Mesenchymal stem cell (in vitro differentiated cells and primary cell): Measurements from ENCODE around the gene DNASE2.
"Not testable (repeated sequence)": the region's sequence is repeated elsewhere in the genome, so short reads cannot be mapped to it uniquely, and the experiment has no call there.

Experiments
- DNase-seq: peaks from one replicate; pipeline ENCODE4 v3.0.0-alpha.2; 2013
- H2AFZ ChIP-seq: one replicate; pipeline ENCODE4 v1.6.1; 2013; ENCODE audit warnings: low read depth, mild to moderate bottlenecking, control low read depth, inconsistent platforms, low read length, moderate library complexity
- H2AK5ac ChIP-seq: 2 replicates; pipeline ENCODE4 v1.6.1; 2013; ENCODE audit warnings: low read length, moderate library complexity, mild to moderate bottlenecking, inconsistent platforms; ENCODE audit not compliant: severe bottlenecking
- H2BK120ac ChIP-seq: one replicate; pipeline ENCODE4 v1.6.1; 2013; ENCODE audit warnings: low read depth, mild to moderate bottlenecking, inconsistent platforms, low read length, moderate library complexity
- H2BK12ac ChIP-seq, 2 experiments: one replicate each; pipeline ENCODE4 v1.6.1; 2013; ENCODE audit warnings: inconsistent platforms in 2 of 2, low read length in 2 of 2, mild to moderate bottlenecking in 2 of 2, moderate library complexity in 2 of 2, control low read depth in 1 of 2
- H2BK15ac ChIP-seq: one replicate; pipeline ENCODE4 v1.6.1; 2013; ENCODE audit warnings: mild to moderate bottlenecking, low read depth, inconsistent platforms; ENCODE audit not compliant: poor library complexity, severe bottlenecking
- H2BK5ac ChIP-seq: 2 replicates; pipeline ENCODE4 v1.6.1; 2013; ENCODE audit warnings: low read depth, mild to moderate bottlenecking, low read length, control low read depth, inconsistent platforms; ENCODE audit not compliant: poor library complexity, severe bottlenecking
- H3K14ac ChIP-seq, 2 experiments: one replicate each; pipeline ENCODE4 v1.6.1; 2013; ENCODE audit warnings: inconsistent platforms in 2 of 2, low read length in 2 of 2, control low read depth in 1 of 2, mild to moderate bottlenecking in 1 of 2, moderate library complexity in 1 of 2
- H3K18ac ChIP-seq, 2 experiments: one replicate each; pipeline ENCODE4 v1.6.1; 2013; ENCODE audit warnings: inconsistent platforms in 2 of 2, low read length in 2 of 2, control low read depth in 1 of 2, low read depth in 1 of 2, mild to moderate bottlenecking in 1 of 2
- H3K23ac ChIP-seq, 2 experiments: one replicate each; pipeline ENCODE4 v1.6.1; 2013; ENCODE audit warnings: inconsistent platforms in 2 of 2, low read length in 2 of 2, mild to moderate bottlenecking in 2 of 2, moderate library complexity in 2 of 2, control low read depth in 1 of 2
- H3K27ac ChIP-seq: 2 replicates; pipeline ENCODE4 v1.5.1; 2013; ENCODE audit warnings: mild to moderate bottlenecking, moderate library complexity, low read length, control low read depth, inconsistent platforms; ENCODE audit not compliant: poor library complexity, severe bottlenecking
- H3K27me3 ChIP-seq, 2 experiments: 2 replicates each; pipeline versions ENCODE4 v1.6.1 to v1.7.0; 2013; ENCODE audit warnings: low read length in 2 of 2, mild to moderate bottlenecking in 2 of 2, moderate library complexity in 2 of 2, control low read depth in 1 of 2, inconsistent platforms in 1 of 2; ENCODE audit not compliant: control insufficient read depth in 1 of 2, insufficient read depth in 1 of 2
- H3K36me3 ChIP-seq, 2 experiments: 2 replicates each; pipeline versions ENCODE4 v1.6.1 to v1.7.0; 2013; ENCODE audit warnings: low read length in 2 of 2, control low read depth in 1 of 2, inconsistent platforms in 1 of 2, low read depth in 1 of 2, mild to moderate bottlenecking in 1 of 2; ENCODE audit not compliant: insufficient read depth in 2 of 2, control insufficient read depth in 1 of 2
- H3K4ac ChIP-seq, 2 experiments: one replicate each; pipeline ENCODE4 v1.6.1; 2013; ENCODE audit warnings: inconsistent platforms in 2 of 2, low read length in 2 of 2, mild to moderate bottlenecking in 2 of 2, moderate library complexity in 2 of 2, control low read depth in 1 of 2, low read depth in 1 of 2
- H3K4me1 ChIP-seq: 2 replicates; pipeline ENCODE4 v1.6.1; 2013; ENCODE audit warnings: low read depth, low read length, control low read depth; ENCODE audit not compliant: control insufficient read depth, insufficient read depth
- H3K4me2 ChIP-seq: 2 replicates; pipeline ENCODE4 v1.6.1; 2013; ENCODE audit warnings: low read length, mild to moderate bottlenecking, inconsistent platforms; ENCODE audit not compliant: poor library complexity, severe bottlenecking
- H3K4me3 ChIP-seq, 2 experiments: 2 replicates each; pipeline versions ENCODE4 v1.5.1 to v1.7.0; 2013; ENCODE audit warnings: low read length in 2 of 2, mild to moderate bottlenecking in 2 of 2, control low read depth in 1 of 2, low read depth in 1 of 2; ENCODE audit not compliant: insufficient read depth in 1 of 2
- H3K79me1 ChIP-seq: replicated peaks from 2 replicates; pipeline ENCODE4 v1.6.1; 2013; ENCODE audit warnings: mild to moderate bottlenecking, control low read depth, low read length, inconsistent platforms; ENCODE audit not compliant: poor library complexity, severe bottlenecking
- H3K9ac ChIP-seq: 2 replicates; pipeline ENCODE4 v1.7.0; 2013; ENCODE audit warnings: mild to moderate bottlenecking, low read length, moderate library complexity
- H3K9me3 ChIP-seq: 2 replicates; pipeline ENCODE4 v1.7.0; 2013; ENCODE audit warnings: mild to moderate bottlenecking, low read length; ENCODE audit not compliant: control insufficient read depth
- H4K8ac ChIP-seq: one replicate; pipeline ENCODE4 v1.6.1; 2013; ENCODE audit warnings: inconsistent platforms, mild to moderate bottlenecking, low read length, moderate library complexity
- H4K91ac ChIP-seq: one replicate; pipeline ENCODE4 v1.6.1; 2013; ENCODE audit warnings: mild to moderate bottlenecking, low read length, inconsistent platforms
- WGBS: methylation state at CpG from one replicate; pipeline ENCODE4 v1.1.7; 2013; ENCODE audit warnings: mixed read lengths; 5-methylcytosine and 5-hydroxymethylcytosine counted together

Gene DNASE2

DNA sequence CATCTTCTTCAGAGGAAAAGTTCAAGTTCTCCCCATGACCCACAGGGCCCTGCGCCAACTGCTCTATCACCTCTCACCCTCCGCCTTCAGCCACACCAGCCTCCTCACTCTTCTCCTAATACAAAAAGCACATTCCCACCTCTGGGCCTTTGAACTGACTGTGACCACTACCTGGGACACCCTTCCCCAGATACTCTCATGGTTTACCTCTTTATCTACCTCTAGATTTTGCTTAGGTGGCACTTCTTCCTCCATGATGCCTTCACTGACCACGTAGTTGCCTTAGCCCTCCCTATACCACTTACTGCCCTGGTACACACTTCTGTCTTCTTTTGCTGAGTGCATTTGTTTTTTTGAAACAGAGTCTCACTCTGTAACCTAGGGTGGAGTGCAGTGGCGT lies 41.7 kb upstream of the DNASE2 start:
- Histone ChIP-seq H3K14ac (no peak overlapping the region), H2BK120ac (no peak overlapping the region), H2BK5ac (no peak overlapping the region), H3K9me3 (no peaks in the 10 kb centered on the region), H3K4ac (no peak overlapping the region), H3K4me2 (no peak overlapping the region), H2AK5ac (no peak overlapping the region), H3K36me3 (peaks cover 46 to 59% of the 10 kb centered on the region in 2 experiments), H3K23ac (no peak overlapping the region), H4K8ac (no peak overlapping the region), H3K4me1 (peaks cover 3% of the 10 kb centered on the region), H2AFZ (no peak overlapping the region), H3K9ac (no peak overlapping the region), H3K79me1 (peaks cover 11% of the 10 kb centered on the region), H3K27ac (no peak overlapping the region), H3K18ac (no peak overlapping the region), H3K4me3 (no peak overlapping the region), H2BK12ac (no peak overlapping the region), H3K27me3 (no peaks in the 10 kb centered on the region), H4K91ac (no peak overlapping the region), H2BK15ac (no peak overlapping the region)
- over 99% methylated on average over 4 of the region's 4 CpGs for WGBS
- DNase-seq: no peak

DNA sequence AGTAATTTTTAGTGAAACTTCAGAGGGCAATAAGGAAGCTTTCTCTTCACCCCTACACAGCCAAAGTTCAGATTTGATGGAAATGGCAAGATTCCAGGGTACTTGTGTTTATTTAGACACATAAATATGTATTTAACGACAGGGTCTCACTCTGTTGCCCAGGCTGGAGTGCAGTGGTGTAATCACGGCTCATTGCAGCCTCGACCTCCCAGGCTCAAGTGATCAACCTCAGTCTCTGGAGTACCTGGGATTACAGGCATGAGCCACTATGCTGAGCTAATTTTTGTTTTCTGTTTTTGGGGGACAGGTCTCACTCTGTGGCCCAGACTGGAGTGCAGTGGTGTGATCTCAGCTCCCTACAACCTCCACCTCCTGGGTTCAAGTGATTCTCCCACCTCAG lies 39.8 kb upstream of the DNASE2 start:
- Histone ChIP-seq H3K27ac (no peak overlapping the region), H3K4ac (no peak overlapping the region), H2BK15ac (no peak overlapping the region), H2BK5ac (no peak overlapping the region), H3K4me2 (no peak overlapping the region), H2AK5ac (no peak overlapping the region), H3K14ac (no peak overlapping the region), H2AFZ (no peak overlapping the region), H3K4me3 (no peak overlapping the region), H4K91ac (no peak overlapping the region), H3K9me3 (no peaks in the 10 kb centered on the region), H2BK120ac (no peak overlapping the region), H3K27me3 (no peaks in the 10 kb centered on the region), H4K8ac (no peak overlapping the region), H3K4me1 (peaks cover 3% of the 10 kb centered on the region), H2BK12ac (no peak overlapping the region), H3K9ac (no peak overlapping the region), H3K18ac (no peak overlapping the region), H3K23ac (no peak overlapping the region), H3K36me3 (peaks cover 33 to 43% of the 10 kb centered on the region in 2 experiments), H3K79me1 (peaks cover 8% of the 10 kb centered on the region)
- DNase-seq: no peak
- 84% methylated on average over 3 of the region's 3 CpGs for WGBS

DNA sequence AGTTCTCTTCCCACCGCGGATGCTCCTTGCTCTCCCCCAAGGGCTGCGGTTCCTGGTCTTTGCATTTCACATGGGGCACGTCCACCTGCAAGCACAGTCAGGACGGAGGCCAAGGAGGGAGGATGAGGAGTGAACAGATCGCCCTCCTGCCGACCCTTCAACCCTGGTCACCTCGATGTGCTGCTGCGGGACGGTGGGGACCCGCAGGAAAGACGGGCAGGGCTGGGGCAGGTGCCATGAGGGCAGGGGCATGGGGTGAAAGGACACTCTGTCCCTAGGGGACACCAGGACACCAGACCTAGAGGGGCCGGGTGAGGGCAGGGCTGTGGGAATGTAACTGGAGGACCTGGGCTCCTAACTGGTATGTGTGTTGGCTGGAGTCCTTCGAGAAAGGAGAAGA lies 37.0 kb upstream of the DNASE2 start:
- Histone ChIP-seq H3K4me2 (no peak overlapping the region), H3K27ac (no peak overlapping the region), H3K27me3 (no peaks in the 10 kb centered on the region), H3K18ac (no peak overlapping the region), H3K9ac (no peak overlapping the region), H2BK5ac (no peak overlapping the region), H2AFZ (no peak overlapping the region), H3K4ac (no peak overlapping the region), H2AK5ac (no peak overlapping the region), H3K79me1 (no peaks in the 10 kb centered on the region), H4K8ac (no peak overlapping the region), H3K14ac (no peak overlapping the region), H3K9me3 (no peaks in the 10 kb centered on the region), H2BK120ac (no peak overlapping the region), H3K4me1 (peaks cover 3% of the 10 kb centered on the region), H4K91ac (no peak overlapping the region), H3K36me3 (peaks cover 11 to 17% of the 10 kb centered on the region in 2 experiments), H3K4me3 (no peak overlapping the region), H2BK15ac (no peak overlapping the region), H3K23ac (no peak overlapping the region), H2BK12ac (no peak overlapping the region)
- WGBS: 95% methylated on average over 14 of the region's 14 CpGs
- no peak for DNase-seq

DNA sequence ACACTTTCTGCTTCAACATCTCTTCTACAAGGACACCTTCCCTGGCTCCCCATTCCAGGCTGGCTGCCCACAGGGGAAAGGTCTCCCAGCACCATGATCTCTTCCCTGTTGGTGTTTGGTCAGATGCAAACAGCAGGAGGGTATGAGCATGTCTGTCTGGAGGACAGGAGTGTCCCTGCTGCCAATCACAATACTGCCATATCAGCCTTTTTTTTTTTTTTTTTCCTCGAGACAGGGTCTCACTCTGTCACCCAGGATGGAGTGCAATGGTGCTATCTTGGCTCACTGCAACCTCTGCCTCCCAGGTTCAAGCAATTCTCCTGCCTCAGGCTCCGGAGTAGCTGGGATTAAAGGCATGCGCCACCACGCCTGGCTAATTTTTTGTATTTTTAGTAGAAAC lies 34.6 kb upstream of the DNASE2 start:
- H2BK15ac ChIP-seq, H3K4me3 ChIP-seq, H3K23ac ChIP-seq, H3K27me3 ChIP-seq, H4K8ac ChIP-seq, H2BK12ac ChIP-seq, H3K9ac ChIP-seq, H3K4me2 ChIP-seq, H3K14ac ChIP-seq, H2BK120ac ChIP-seq, H3K18ac ChIP-seq, H3K4me1 ChIP-seq, H3K27ac ChIP-seq, H3K9me3 ChIP-seq, DNase-seq, H3K79me1 ChIP-seq, H3K36me3 ChIP-seq, H3K4ac ChIP-seq, H2BK5ac ChIP-seq, H2AFZ ChIP-seq, H2AK5ac ChIP-seq, H4K91ac ChIP-seq: not testable (repeated sequence)
- 90% methylated on average over 3 of the region's 4 CpGs for WGBS
